Lung (tissue), 12 donors: Measurements from ENCODE around the gene CTTN. TPM values are rescaled to one million over a fixed set of nuclear protein-coding genes. Genes with fewer than 3 reads are reported as not detected.

Source experiments
- ATAC-seq: fragments of 200-7000 bp; cut with Tn5 transposase; one replicate; pipeline ENCODE4 v1.9.1; 2020; ENCODE audit warnings: moderate number of reproducible peaks; ENCODE audit not compliant: insufficient read depth, low FRiP score
- DNase-seq, 3 donors: peaks; one replicate each; pipeline ENCODE4 v3.0.0-alpha.2; 2013 to 2017
- H3K27ac ChIP-seq, 2 donors: one replicate each; pipeline ENCODE4 v1.5.1; 2013; ENCODE audit warnings: mild to moderate bottlenecking in 2 of 2, moderate library complexity in 2 of 2, control low read depth in 1 of 2, inconsistent platforms in 1 of 2, low read depth in 1 of 2, low read length in 1 of 2
- H3K27me3 ChIP-seq, 3 donors: one replicate each; pipeline ENCODE4 v1.5.1; 2013; ENCODE audit warnings: low read length in 2 of 3; ENCODE audit not compliant: control insufficient read depth in 3 of 3, insufficient read depth in 3 of 3
- H3K36me3 ChIP-seq, 4 donors: one replicate each; pipeline ENCODE4 v1.5.1; 2013; ENCODE audit warnings: low read length in 4 of 4, mild to moderate bottlenecking in 1 of 4, moderate library complexity in 1 of 4; ENCODE audit not compliant: control insufficient read depth in 4 of 4, insufficient read depth in 4 of 4
- H3K4me1 ChIP-seq, 5 donors: one replicate each; pipeline ENCODE4 v1.5.1; 2013; ENCODE audit warnings: low read length in 5 of 5, mild to moderate bottlenecking in 2 of 5, moderate library complexity in 1 of 5; ENCODE audit not compliant: control insufficient read depth in 5 of 5, insufficient read depth in 5 of 5
- H3K4me3 ChIP-seq: one replicate; pipeline ENCODE4 v1.5.1; 2013; ENCODE audit warnings: mild to moderate bottlenecking, control low read depth, moderate library complexity
- H3K9ac ChIP-seq, 2 donors: one replicate each; pipeline ENCODE4 v1.5.1; 2013; ENCODE audit warnings: low read length in 2 of 2, control low read depth in 1 of 2; ENCODE audit not compliant: insufficient read depth in 1 of 2
- H3K9me3 ChIP-seq, 4 donors: one replicate each; pipeline ENCODE4 v1.5.1; 2013; ENCODE audit warnings: low read length in 3 of 4, mild to moderate bottlenecking in 1 of 4, moderate library complexity in 1 of 4; ENCODE audit not compliant: control insufficient read depth in 4 of 4, insufficient read depth in 3 of 4
- WGBS, 2 donors: extraction: QIAGEN DNeasy Blood & Tissue Kit; methylation state at CpG; one replicate each; pipeline ENCODE4 v1.1.7; 2013; 5-methylcytosine and 5-hydroxymethylcytosine counted together
- polyA plus RNA-seq, 2 donors: library from polyadenylated mRNA; stranded (reverse); fragments of 200-250 nt; gene quantifications; one replicate each; pipeline ENCODE4 v1.2.1, GENCODE V29; 2013
- total RNA-seq, 2 donors: library from RNA; depleted of rRNA in 1 of 2; stranded (reverse); fragments of >200 nt in 1 of 2; gene quantifications; one replicate each; pipeline ENCODE4 v1.2.1, GENCODE V29; 2014 to 2021
- TF ChIP-seq, protein P1 (sequence below): IDR thresholded peaks from 2 replicates; pipeline ENCODE4 v1.5.1; 2012; ENCODE audit warnings: mild to moderate bottlenecking; ENCODE audit errors: control extremely low read depth, extremely low read depth
- donor health status: control.
- donor health status: control.
- donor health status: Bipolar disorder and iron deficiency.
- donor health status: healthy.
- donor health status: DM: yes; HTN: yes; CAD: no.

CTTN gene
- total and polyA plus RNA-seq, 4 donors = 89.8 to 235 (median 154) TPM

- DNase-seq (no peak), ATAC-seq (no peak)
- Histone ChIP-seq H3K27ac (no peak overlapping the region), H3K4me3 (no peak overlapping the region), H3K9me3 (no peaks in the 10 kb centered on the region), H3K4me1 (no peaks in the 10 kb centered on the region), H3K9ac (no peak overlapping the region), H3K36me3 (peaks cover 27 to 68% (median 42%) of the 10 kb centered on the region in 4 donors), H3K27me3 (no peaks in the 10 kb centered on the region)
- 90 to 96% methylated on average over 9 of the region's 9 CpGs for WGBS, 2 donors
- TF ChIP-seq, protein P1, sequence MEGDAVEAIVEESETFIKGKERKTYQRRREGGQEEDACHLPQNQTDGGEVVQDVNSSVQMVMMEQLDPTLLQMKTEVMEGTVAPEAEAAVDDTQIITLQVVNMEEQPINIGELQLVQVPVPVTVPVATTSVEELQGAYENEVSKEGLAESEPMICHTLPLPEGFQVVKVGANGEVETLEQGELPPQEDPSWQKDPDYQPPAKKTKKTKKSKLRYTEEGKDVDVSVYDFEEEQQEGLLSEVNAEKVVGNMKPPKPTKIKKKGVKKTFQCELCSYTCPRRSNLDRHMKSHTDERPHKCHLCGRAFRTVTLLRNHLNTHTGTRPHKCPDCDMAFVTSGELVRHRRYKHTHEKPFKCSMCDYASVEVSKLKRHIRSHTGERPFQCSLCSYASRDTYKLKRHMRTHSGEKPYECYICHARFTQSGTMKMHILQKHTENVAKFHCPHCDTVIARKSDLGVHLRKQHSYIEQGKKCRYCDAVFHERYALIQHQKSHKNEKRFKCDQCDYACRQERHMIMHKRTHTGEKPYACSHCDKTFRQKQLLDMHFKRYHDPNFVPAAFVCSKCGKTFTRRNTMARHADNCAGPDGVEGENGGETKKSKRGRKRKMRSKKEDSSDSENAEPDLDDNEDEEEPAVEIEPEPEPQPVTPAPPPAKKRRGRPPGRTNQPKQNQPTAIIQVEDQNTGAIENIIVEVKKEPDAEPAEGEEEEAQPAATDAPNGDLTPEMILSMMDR = no peak
Observed at GRCh38 chr11:70420496-70420895, 22.2 kb downstream of the CTTN start.

DNA sequence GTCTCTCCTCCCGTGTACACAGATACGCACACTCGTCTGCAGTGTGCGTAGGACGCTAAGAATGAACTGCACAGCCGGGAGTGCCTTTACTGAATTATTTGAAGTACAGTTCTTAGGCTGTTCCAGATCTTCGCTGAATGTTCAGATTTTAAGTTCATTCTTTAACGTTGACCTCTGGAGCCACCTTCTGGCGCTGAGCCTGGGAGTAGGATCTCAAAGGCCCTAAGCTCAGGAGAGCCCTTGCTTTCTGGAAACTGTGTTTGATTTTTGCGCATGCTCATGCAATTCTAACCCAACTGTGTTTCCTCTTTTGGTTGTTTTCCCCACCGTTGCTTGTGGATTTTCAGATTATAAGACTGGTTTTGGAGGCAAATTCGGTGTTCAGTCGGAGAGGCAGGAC lies 22.8 kb downstream of the CTTN start:
- Histone ChIP-seq H3K9ac (no peak overlapping the region), H3K36me3 (peaks cover 23 to 68% (median 41%) of the 10 kb centered on the region in 4 donors), H3K27me3 (no peaks in the 10 kb centered on the region), H3K27ac (no peak overlapping the region), H3K9me3 (no peaks in the 10 kb centered on the region), H3K4me3 (no peak overlapping the region), H3K4me1 (no peaks in the 10 kb centered on the region)
- peak in 1 of 3 donors; percentile 14 for DNase-seq
- no peak for ATAC-seq
- TF ChIP-seq, protein P1 = no peak
- WGBS, 2 donors = 63 to 76% methylated on average over 13 of the region's 13 CpGs

- H3K36me3 ChIP-seq = peaks cover 22 to 60% (median 37%) of the 10 kb centered on the region in 4 donors
- H3K9ac ChIP-seq = no peak overlapping the region
- peaks cover 0 to 2% (median 0%) of the 10 kb centered on the region in 4 donors for H3K9me3 ChIP-seq
- ATAC-seq = no peak
- 92 to 93% methylated on average over 35 of the region's 35 CpGs for WGBS, 2 donors
- H3K4me3 ChIP-seq = no peak overlapping the region
- no peaks in the 10 kb centered on the region for H3K27me3 ChIP-seq
- no peak overlapping the region for H3K27ac ChIP-seq
- no peak for DNase-seq
- H3K4me1 ChIP-seq = no peaks in the 10 kb centered on the region
- TF ChIP-seq, protein P1 = no peak
Observed at GRCh38 chr11:70422692-70423522, 24.6 kb downstream of the CTTN start.
